Activated CD4-positive, alpha-beta T cell treated with anti-CD3 and anti-CD28 coated beads, Interleukin-2, amount 50 U/mL, for 24 hours (primary cell): ENCODE data around the gene RPA1.
"Not testable (repeated sequence)": the region's sequence is repeated elsewhere in the genome, so short reads cannot be mapped to it uniquely, and the experiment has no call there.

ENCODE experiments used
- DNase-seq, 2 donors: peaks; one replicate each; pipeline ENCODE4 v3.0.0-alpha.2; 2020; ENCODE audit warnings: low read depth in 1 of 2, low spot score in 1 of 2

Gene RPA1

GRCh38 chr17:1829592-1830257 is at the start of gene RPA1, which contains the start of gene SMYD4:
TSS of gene RPA1 (plus strand) at chr17:1830005. CDS start at chr17:1830094, 89 bp downstream.
TSS of gene SMYD4 (minus strand) at chr17:1829902. CDS start at chr17:1827994, 1,908 bp downstream.
- peak; percentile 68 to 78 for DNase-seq

- no peak for DNase-seq
These were observed 47.6 kb upstream of the RPA1 start for GRCh38 chr17:1782171-1782567.

GRCh38 chr17:1783271-1783670 is 46.5 kb upstream of the RPA1 start:
- no peak for DNase-seq

DNA sequence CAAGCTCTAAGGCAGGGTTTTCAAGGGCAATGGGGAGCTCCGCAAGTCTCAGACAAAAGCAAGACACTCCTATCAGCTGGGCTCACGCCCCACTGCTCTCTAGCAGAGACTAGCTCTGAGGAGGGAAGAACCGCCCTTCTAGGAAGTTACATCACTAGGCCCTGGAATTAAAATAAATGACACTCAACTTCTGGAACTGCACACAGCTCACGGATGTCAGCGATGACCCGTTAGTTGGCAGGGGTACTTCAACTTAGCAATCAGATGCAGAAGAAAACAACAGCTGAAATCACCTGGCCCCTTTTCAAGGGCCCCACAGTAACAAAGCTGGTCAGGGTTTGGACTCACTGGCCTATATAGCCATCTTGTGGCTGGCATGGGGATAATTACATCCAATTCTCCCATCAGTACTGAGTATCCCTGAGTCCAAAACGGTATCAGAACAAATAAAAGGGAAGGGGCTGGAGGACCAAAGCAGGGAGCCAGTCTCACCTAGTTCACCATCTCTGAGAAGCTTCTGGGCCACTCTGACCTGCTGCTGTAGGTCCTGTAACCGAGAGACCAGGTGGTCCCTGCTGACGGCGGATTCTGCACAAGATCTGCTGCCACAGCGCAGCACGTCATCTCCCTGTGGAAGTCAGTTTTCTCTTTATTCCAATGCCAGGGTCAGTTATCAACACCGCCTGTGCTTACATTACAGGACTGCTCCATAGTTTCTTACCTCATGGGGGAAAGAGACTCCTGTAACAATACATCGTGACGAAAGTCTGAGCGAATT is 45.8 kb upstream of the RPA1 start:
- no peak for DNase-seq

- no peak for DNase-seq
These were observed 43.9 kb upstream of the RPA1 start for GRCh38 chr17:1785930-1786329.

GRCh38 chr17:1786708-1787107 is 43.1 kb upstream of the RPA1 start:
- DNase-seq = no peak

DNA sequence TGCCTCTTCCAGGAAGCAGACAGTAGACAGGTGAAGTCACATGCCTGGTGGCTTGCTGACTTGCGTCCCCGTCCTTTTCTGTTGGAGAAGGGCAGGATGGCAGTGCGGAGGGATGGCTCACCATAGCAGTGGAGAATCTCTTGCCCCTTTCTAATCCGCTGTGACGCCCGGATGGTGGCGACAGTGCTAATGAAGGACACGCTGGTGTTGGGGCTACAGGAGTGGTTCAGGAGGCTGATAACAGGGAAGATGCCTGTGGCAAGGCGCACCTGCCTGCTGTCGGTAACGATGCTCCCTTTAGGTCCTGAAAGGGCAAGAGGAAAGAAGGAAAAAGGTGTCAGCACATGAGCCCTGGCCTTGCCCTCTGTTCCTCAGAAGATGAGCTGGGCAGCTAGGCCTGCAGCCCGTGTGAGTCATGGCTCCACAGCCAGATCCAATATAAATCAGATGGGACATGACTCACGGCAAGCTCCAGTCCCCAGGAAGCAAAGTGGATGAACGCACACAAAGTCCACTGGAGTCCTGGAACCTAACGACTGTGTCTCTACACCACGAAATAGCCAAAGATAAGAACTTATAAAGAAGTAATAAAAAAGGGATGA is 42.4 kb upstream of the RPA1 start:
- DNase-seq = no peak

DNA sequence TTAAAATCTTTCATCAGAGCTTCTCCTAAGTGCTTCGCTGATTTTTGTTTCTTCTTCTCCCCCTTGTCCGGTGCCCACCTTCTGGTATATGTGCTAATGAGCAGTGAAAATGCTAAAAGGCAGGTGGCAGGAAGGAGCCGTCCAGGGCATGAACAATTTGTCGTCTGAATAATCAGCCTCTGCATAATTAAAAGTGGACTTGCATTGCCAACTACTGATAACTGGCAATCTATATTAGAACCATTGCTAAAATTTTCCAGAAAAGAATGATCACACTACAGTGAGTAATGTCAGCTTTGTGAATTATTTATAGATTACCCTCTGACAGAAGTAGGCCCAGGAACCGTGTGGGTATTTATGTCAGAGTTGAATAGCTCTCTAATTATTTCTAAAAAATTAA is 39.9 kb upstream of the RPA1 start:
- DNase-seq = no peak

DNA sequence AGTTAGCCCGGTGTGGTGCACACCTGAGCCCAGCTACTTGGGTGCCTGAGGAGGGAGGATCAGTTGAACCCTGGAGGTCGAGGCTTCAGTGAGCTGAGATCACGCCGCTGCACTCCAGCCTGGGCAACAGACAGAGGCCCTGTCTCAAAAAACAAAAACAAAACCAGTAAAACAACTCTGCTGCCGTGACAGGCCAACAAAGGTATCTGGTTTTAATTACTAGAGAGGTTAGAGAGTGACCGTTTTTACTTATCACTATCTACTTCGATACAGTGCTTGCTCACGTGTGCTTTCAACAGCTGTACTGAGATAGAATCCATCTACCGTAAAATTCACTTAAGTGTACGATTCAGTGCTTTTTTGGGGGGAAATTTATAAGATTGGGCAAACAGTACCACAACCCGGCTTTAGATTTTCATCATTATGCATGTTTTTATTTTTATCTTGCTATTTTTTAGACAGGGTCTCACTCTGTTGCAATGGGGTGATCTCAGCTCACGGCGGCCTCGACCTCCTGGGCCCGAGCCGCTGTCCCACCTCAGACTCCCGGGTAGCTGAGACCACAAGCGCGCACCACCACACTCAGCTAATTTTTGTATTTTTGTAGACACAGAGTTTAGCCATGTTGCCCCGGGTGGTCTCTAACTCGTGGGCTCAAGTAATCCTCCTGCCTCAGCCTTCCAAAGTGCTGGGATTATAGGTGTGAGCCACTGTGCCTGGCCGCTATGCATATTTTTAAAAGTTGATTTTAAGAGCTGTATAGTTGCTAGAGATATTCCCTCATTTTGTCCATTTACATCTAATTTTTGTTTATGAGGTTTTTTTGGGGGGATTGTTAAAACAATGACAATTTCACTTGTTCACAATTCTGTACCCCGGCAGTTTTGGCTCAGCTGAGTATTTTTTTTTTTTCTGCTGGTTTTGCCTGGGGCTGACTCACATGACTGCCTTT is 37.0 kb upstream of the RPA1 start:
- DNase-seq = no peak

DNA sequence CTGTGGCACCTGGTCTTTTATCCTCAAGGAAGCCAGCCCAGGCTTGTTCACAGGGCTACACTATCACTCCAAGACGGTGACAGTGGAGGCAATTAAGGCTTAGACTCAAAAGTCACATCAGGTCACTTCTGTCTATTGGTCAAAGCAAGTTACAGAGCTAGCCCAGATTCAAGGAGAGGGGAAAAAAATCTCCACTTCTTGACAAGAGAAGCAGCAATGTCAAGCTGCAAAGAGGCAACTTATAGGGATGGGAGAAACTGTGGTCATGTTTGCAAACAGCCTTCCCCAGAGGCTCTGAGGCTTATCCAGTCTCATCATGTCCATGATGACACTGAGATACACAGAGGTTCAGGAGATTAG is 36.4 kb upstream of the RPA1 start:
- DNase-seq = no peak

GRCh38 chr17:1796800-1797199 is 33.0 kb upstream of the RPA1 start:
- DNase-seq = no peak

GRCh38 chr17:1797323-1797722 is 32.5 kb upstream of the RPA1 start:
- DNase-seq = no peak

DNA sequence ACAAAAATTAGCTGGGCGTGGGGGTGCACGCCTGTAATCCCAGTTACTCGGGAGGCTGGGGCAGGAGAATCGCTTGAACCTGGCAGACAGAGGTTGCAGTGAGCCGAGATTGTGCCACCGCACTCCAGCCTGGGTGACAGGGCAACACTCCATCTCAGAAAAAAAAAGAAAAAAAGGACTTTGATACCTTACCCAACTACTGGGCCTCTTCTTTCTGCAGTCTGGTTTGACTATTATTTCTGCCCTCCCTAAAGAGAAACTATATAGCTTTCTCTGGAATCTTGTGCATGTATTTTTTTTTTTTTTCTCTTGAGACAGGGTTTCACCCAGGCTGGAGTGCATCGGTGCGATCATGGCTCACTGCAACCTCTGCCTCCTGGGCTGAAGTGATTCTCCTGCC is 32.0 kb upstream of the RPA1 start:
- DNase-seq = not testable (repeated sequence)

- no peak for DNase-seq
These were observed 29.6 kb upstream of the RPA1 start for GRCh38 chr17:1800240-1800639.

DNA sequence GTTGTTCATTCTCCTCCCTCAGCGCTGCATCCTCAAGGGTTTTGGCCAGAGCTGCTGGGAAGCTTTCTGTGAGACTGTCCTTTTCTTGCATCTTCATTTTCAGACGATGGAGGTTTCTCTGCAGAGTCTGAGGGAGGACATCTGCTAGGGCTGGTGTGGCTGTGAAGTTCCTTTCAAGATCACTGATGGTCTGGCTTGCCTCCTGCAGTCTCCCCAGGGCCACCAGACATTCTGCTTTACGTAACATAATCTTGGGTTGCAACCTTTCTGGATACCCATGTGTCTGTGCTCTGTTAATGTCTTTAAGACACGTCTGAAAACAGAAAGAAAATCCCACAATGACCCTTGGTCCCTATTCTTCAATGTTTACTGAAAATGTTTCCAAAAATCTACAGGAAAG is 29.1 kb upstream of the RPA1 start:
- DNase-seq = no peak

GRCh38 chr17:1802429-1802828 is 27.4 kb upstream of the RPA1 start:
- no peak for DNase-seq

- no peak for DNase-seq
These were observed 26.5 kb upstream of the RPA1 start for GRCh38 chr17:1803280-1803679.

GRCh38 chr17:1807890-1808289 is 21.9 kb upstream of the RPA1 start:
- no peak for DNase-seq

DNA sequence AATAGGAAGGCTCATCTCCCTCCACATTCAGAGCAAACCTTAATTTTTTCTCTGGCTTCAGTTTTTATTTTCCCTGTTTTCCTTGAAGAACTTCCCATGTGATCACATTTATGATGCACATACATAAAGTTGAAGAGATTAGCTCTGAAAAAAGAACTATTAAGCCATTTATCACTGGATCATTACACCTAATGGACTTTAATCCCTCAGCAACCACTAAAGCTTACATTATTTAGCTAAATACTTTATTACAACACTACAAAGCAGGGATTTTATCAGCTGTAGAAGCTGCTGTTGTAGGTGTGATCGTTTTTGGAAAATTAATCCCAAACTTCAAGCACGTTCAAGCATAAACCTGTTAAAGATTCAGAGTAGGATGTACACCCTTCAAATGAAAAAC is 21.2 kb upstream of the RPA1 start:
- DNase-seq = no peak

GRCh38 chr17:1809815-1810214 is 20.0 kb upstream of the RPA1 start:
- not testable (repeated sequence) for DNase-seq

- DNase-seq = no peak
These were observed 19.2 kb upstream of the RPA1 start for GRCh38 chr17:1810450-1811103.
